GM10248 (cell line): ENCODE measurements around the gene PCNX4.

Experiments used
- CTCF ChIA-PET: fragments of 300-600 bp; sonication (Branson Sonifier 250); formaldehyde crosslinking; extraction: SDS; loops from one replicate; lab custom pipeline; 2021; ENCODE audit warnings: antibody characterized with exemption; lab: Yijun Ruan, JAX
- POLR2A ChIA-PET: fragments of 350-650 bp; sonication (Branson Sonifier 250); formaldehyde crosslinking; extraction: SDS; loops from one replicate; lab custom pipeline; 2020; ENCODE audit warnings: antibody characterized with exemption; lab: Yijun Ruan, JAX
- DNase-seq: peaks from one replicate; pipeline ENCODE4 v3.0.0; 2012; ENCODE audit errors: extremely low spot score
- CTCF ChIP-seq: IDR thresholded peaks from 2 replicates; pipeline ENCODE4 v1.5.1; 2012; ENCODE audit warnings: mild to moderate bottlenecking, low read depth; ENCODE audit errors: extremely low read depth, missing control alignments, control extremely low read depth

The PCNX4 gene

DNA sequence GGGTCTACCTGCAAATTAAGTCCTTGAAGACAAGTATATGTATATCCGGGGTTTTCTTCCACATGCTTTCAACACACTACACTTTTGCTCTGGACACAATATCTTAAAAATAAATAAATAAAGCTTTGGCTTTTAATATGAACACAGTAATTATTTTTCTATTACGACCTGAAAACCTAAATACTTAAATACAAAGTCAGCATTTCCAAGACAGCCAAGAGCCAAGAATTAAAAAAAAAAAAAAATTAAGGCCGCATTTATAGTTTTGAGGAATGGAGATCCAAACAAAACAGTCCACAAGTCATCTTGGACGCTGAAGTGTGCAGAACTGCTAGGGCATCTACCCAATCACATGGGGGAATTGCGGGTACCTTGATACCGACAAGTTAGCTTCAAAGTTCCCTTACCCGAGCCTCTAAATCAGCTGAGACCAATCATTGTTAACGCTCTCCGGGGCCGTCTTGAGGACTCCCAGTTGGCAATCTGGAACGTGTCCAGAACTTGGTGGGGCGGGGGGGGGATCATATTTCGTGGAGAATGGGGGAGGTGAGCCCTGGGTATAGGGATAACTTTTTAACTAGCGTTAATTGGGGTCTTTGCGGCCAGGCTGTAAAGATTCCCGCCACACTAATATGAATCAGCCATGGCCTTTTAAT is 731 bp upstream of the PCNX4 start:
- DNase-seq, result peak; percentile 20
- ChIA-PET POLR2A (no interaction called here), CTCF (interaction anchor here (1.0 to 2.7 kb wide), 4 partner anchors 23 to 126 kb away, joined by 3 to 9 read pairs (median 5); no protein-coding TSS in a partner anchor)
- TF ChIP-seq CTCF, result no peak

GRCh38 chr14:60092526-60092920 is 800 bp downstream of the PCNX4 start:
- CTCF ChIA-PET, result interaction anchor here (1.9 to 2.1 kb wide), 2 partner anchors 13 to 239 kb away, joined by 7 to 10 read pairs; no protein-coding TSS in a partner anchor
- peak; percentile 22 for DNase-seq
- no peak for TF ChIP-seq CTCF
- POLR2A ChIA-PET, result interaction anchor here (0.9 kb wide), 2 partner anchors 91 to 156 kb away, joined by 3 to 9 read pairs; partner anchors contain the start of gene PPM1A

GRCh38 chr14:60093080-60093479 is 1.4 kb downstream of the PCNX4 start:
- CTCF ChIA-PET, result interaction anchor here (1.3 to 2.1 kb wide), 3 partner anchors 12 to 239 kb away, joined by 3 to 10 read pairs (median 7); no protein-coding TSS in a partner anchor
- no peak for DNase-seq
- POLR2A ChIA-PET, result no interaction called here
- TF ChIP-seq CTCF, result no peak

DNA sequence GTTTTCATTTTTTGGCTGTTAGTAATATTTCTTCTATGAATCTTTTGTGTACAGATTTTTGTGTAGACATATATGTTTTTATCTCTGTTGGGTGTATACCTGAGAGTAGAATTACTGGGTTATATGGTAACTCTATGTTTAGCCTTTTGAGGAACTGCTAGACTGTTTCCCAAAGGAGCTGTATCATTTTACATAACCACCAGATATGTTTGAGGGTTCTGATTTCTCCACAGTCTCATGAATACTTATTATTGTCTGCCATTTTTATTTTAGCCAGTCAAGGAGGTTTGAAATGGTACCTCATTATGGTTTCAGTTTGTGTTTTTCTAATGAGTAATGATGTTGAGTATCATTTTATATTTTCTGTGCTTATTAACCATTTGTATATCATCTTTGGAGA is 1.9 kb downstream of the PCNX4 start:
- no peak for TF ChIP-seq CTCF
- POLR2A ChIA-PET, result no interaction called here
- CTCF ChIA-PET, result interaction anchor here (0.9 to 2.1 kb wide), 4 partner anchors 12 to 238 kb away, joined by 3 to 10 read pairs (median 6); no protein-coding TSS in a partner anchor
- no peak for DNase-seq

GRCh38 chr14:60094306-60094897 is 2.7 kb downstream of the PCNX4 start:
- ChIA-PET CTCF (interaction anchor here (0.9 to 1.3 kb wide), 2 partner anchors 16 to 129 kb away, joined by 3 to 4 read pairs; no protein-coding TSS in a partner anchor), POLR2A (no interaction called here)
- DNase-seq, result no peak
- TF ChIP-seq CTCF, result no peak

- no peak for TF ChIP-seq CTCF
- no peak for DNase-seq
- POLR2A ChIA-PET, result no interaction called here
- CTCF ChIA-PET, result interaction anchor here (0.8 to 2.2 kb wide), 5 partner anchors 14 to 237 kb away, joined by 3 to 12 read pairs (median 3); partner anchors contain the start of gene DHRS7
These were observed 3.5 kb downstream of the PCNX4 start for GRCh38 chr14:60095231-60095630.
